ENCODE measurements around the gene B3GLCT.

The B3GLCT gene

DNA sequence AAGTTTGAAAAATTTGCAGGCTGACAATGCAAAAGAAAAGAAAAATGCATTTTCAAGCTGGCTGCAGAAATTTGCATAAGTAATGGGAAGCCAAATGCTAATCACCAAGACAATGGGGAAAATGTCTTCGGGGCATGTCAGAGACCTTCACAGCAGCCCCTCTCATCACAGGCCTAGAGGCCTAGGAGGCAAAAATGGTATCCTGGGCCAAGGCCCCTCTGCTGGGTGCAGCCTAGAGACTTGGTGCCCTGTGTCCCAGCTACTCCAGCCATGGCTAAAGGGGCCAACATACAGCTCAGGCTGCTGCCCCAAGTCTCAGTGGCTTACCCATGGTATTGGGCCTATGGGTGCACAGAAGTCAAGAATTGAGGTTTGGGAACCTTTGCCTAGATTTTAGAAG, 155.2 kb downstream of the B3GLCT start:
- in situ Hi-C loops (cut with MboI; ENCODE audit: low sequenced_read_pairs, unreplicated experiment): no loop called here
- DNase-seq (ENCODE audit: low spot score): no peak
- no peak for TF ChIP-seq CTCF (IDR thresholded peaks at IDR 0.05; ENCODE audit: borderline replicate concordance, control extremely low read depth, extremely low read depth, insufficient read depth, missing control alignments)

- no peak for DNase-seq (ENCODE audit: low spot score)
- in situ Hi-C loops (cut with MboI; ENCODE audit: low sequenced_read_pairs, unreplicated experiment): no loop called here
- no peak for TF ChIP-seq CTCF (IDR thresholded peaks at IDR 0.05; ENCODE audit: borderline replicate concordance, control extremely low read depth, extremely low read depth, insufficient read depth, missing control alignments)
Measured at GRCh38 chr13:31356991-31357390, 157.2 kb downstream of the B3GLCT start.

DNA sequence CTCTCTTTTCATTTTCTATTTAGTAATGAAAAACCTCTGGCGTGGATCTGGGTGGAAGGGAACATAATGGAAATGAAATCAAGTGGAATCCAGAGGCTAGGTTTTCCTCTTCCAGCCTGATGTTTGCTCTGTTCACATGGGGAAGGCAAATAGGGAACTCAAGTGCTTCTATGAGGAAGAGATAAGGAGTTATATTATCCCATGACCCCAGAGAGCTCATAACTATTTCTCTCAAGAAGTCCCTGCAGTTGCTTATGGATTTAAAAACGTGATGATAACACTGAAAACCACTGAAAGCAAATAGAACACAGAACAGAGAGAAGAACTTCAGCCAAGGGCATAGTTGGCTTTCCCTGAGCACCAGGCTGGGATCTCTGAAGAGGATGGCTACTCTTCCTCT, 157.8 kb downstream of the B3GLCT start:
- no peak for TF ChIP-seq CTCF (IDR thresholded peaks at IDR 0.05; ENCODE audit: borderline replicate concordance, control extremely low read depth, extremely low read depth, insufficient read depth, missing control alignments)
- DNase-seq (ENCODE audit: low spot score): no peak
- in situ Hi-C loops (cut with MboI; ENCODE audit: low sequenced_read_pairs, unreplicated experiment): no loop called here

GRCh38 chr13:31361673-31362072, 161.9 kb downstream of the B3GLCT start:
- no peak for DNase-seq (ENCODE audit: low spot score)
- in situ Hi-C loops (cut with MboI; ENCODE audit: low sequenced_read_pairs, unreplicated experiment): no loop called here
- no peak for TF ChIP-seq CTCF (IDR thresholded peaks at IDR 0.05; ENCODE audit: borderline replicate concordance, control extremely low read depth, extremely low read depth, insufficient read depth, missing control alignments)

DNA sequence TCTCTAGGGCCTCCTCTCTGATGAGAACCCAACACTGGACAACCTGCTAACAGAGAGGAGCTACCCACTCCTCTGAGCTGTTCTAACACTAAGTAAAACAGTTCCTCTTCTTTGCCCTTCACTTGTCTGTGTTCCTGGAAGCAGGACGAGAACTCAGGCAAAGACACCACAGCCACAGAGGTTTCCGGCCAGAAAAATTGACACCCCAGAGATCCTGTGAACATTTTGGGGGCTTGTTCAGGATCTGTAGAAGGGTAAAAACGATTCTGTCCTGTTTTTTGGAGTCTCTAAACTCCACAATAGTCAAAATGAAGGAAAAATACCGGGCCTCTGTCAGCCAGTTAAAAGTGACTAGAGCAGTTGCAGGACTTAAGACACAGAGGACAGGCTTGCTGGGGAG, 165.9 kb downstream of the B3GLCT start:
- in situ Hi-C loops (cut with MboI; ENCODE audit: low sequenced_read_pairs, unreplicated experiment): no loop called here

GRCh38 chr13:31367410-31367809, 167.6 kb downstream of the B3GLCT start:
- no peak for TF ChIP-seq CTCF (IDR thresholded peaks at IDR 0.05; ENCODE audit: borderline replicate concordance, control extremely low read depth, extremely low read depth, insufficient read depth, missing control alignments)
- in situ Hi-C loops (cut with MboI; ENCODE audit: low sequenced_read_pairs, unreplicated experiment): no loop called here
- no peak for DNase-seq (ENCODE audit: low spot score)

More for the DNA sequence above, 165.9 kb downstream of the B3GLCT start:
- TF ChIP-seq CTCF (IDR thresholded peaks at IDR 0.05; ENCODE audit: borderline replicate concordance, control extremely low read depth, extremely low read depth, insufficient read depth, missing control alignments): no peak
- DNase-seq (ENCODE audit: low spot score): no peak

GRCh38 chr13:31369213-31369612, 169.4 kb downstream of the B3GLCT start:
- no peak for DNase-seq (ENCODE audit: low spot score)
- TF ChIP-seq CTCF (IDR thresholded peaks at IDR 0.05; ENCODE audit: borderline replicate concordance, control extremely low read depth, extremely low read depth, insufficient read depth, missing control alignments): no peak
- in situ Hi-C loops (cut with MboI; ENCODE audit: low sequenced_read_pairs, unreplicated experiment): no loop called here

Measured in GM13976 (cell line).